HEK293 (cell line): ENCODE measurements around the gene EXOC2.
A peak's percentile ranks its signal among the peaks of the same experiment; 100 is the strongest.

Source experiments
- CTCF ChIA-PET: fragments of 350-600 bp; formaldehyde crosslinking; extraction: SDS; loops from one replicate; lab custom pipeline; 2021; ENCODE audit warnings: antibody characterized with exemption; lab: Yijun Ruan, JAX
- POLR2A ChIA-PET: fragments of 300-600 bp; formaldehyde crosslinking; extraction: SDS; loops from one replicate; lab custom pipeline; 2020; ENCODE audit warnings: antibody characterized with exemption, inconsistent platforms; lab: Yijun Ruan, JAX
- H3K27ac ChIP-seq: fragments of 200-500 bp; sonication (Bioruptor generic); 2 replicates; pipeline ENCODE4 v1.5.1; 2014; ENCODE audit warnings: low read depth, low read length, control low read depth, inconsistent platforms; ENCODE audit errors: extremely low read depth
- H3K36me3 ChIP-seq, 2 experiments: fragments of 200-500 bp in 1 of 2; sonication (Bioruptor generic) in 1 of 2; 1 replicate in 1 of 2; 2 replicates in 1 of 2; pipeline ENCODE4 v1.5.1; 2014 to 2017; ENCODE audit warnings: inconsistent platforms in 2 of 2, low read length in 2 of 2; ENCODE audit not compliant: control insufficient read depth in 2 of 2, insufficient read depth in 1 of 2
- H3K4me1 ChIP-seq: fragments of 200-500 bp; sonication (Bioruptor generic); 2 replicates; pipeline ENCODE4 v1.5.1; 2014; ENCODE audit warnings: mild to moderate bottlenecking, low read length, inconsistent platforms; ENCODE audit not compliant: control insufficient read depth, insufficient read depth
- H3K4me3 ChIP-seq: 2 replicates; pipeline ENCODE4 v1.5.1; 2011; ENCODE audit warnings: low read depth, mild to moderate bottlenecking, control low read depth, low read length, moderate library complexity
- H3K9me3 ChIP-seq: fragments of 200-500 bp; sonication (Bioruptor generic); 2 replicates; pipeline ENCODE4 v1.5.1; 2014; ENCODE audit warnings: low read depth, low read length, inconsistent platforms; ENCODE audit not compliant: control insufficient read depth, insufficient read depth
- GLI4 ChIP-seq: fragments of 450-650 bp; formaldehyde crosslinking; IDR thresholded peaks from 2 replicates; pipeline ENCODE4 v1.5.1; 2016; ENCODE audit warnings: missing biosample characterization, missing genetic modification characterization
- TCF7L2 ChIP-seq: IDR thresholded peaks from 2 replicates; pipeline ENCODE4 v1.6.1; 2011; ENCODE audit warnings: low read depth, mild to moderate bottlenecking, inconsistent platforms, low read length, moderate library complexity, borderline replicate concordance
- TSHZ1 ChIP-seq: fragments of 450-650 bp; formaldehyde crosslinking; IDR thresholded peaks from 2 replicates; pipeline ENCODE4 v1.5.1; 2016; ENCODE audit warnings: missing biosample characterization, missing genetic modification characterization, borderline replicate concordance
- YY1 ChIP-seq: fragments of 450-650 bp; formaldehyde crosslinking; IDR thresholded peaks from 2 replicates; pipeline ENCODE4 v1.5.1; 2018; ENCODE audit warnings: missing biosample characterization, missing genetic modification characterization
- ZBTB6 ChIP-seq: fragments of 450-650 bp; formaldehyde crosslinking; IDR thresholded peaks from 2 replicates; pipeline ENCODE4 v1.5.1; 2017; ENCODE audit warnings: missing biosample characterization, missing genetic modification characterization
- ZIC2 ChIP-seq: fragments of 450-650 bp; formaldehyde crosslinking; IDR thresholded peaks from 2 replicates; pipeline ENCODE4 v1.5.1; 2016; ENCODE audit warnings: missing biosample characterization, missing genetic modification characterization
- ZNF146 ChIP-seq: fragments of 450-650 bp; formaldehyde crosslinking; IDR thresholded peaks from 2 replicates; pipeline ENCODE4 v1.5.1; 2016; ENCODE audit warnings: missing biosample characterization, missing genetic modification characterization
- ZNF221 ChIP-seq: fragments of 450-650 bp; formaldehyde crosslinking; IDR thresholded peaks from 2 replicates; pipeline ENCODE4 v1.5.1; 2017; ENCODE audit warnings: missing biosample characterization, missing genetic modification characterization, borderline replicate concordance
- ZNF341 ChIP-seq: fragments of 450-650 bp; formaldehyde crosslinking; IDR thresholded peaks from 2 replicates; pipeline ENCODE4; 2016; ENCODE audit warnings: low read depth, missing biosample characterization, missing genetic modification characterization
- ZNF510 ChIP-seq: fragments of 450-650 bp; formaldehyde crosslinking; IDR thresholded peaks from 2 replicates; pipeline ENCODE4 v1.5.1; 2018; ENCODE audit warnings: mild to moderate bottlenecking, missing genetic modification characterization, missing biosample characterization; ENCODE audit not compliant: insufficient replicate concordance
- ZNF521 ChIP-seq: fragments of 450-650 bp; formaldehyde crosslinking; IDR thresholded peaks from 2 replicates; pipeline ENCODE4 v1.5.1; 2017; ENCODE audit warnings: missing biosample characterization, mild to moderate bottlenecking, missing genetic modification characterization
- ZNF548 ChIP-seq: fragments of 450-650 bp; formaldehyde crosslinking; IDR thresholded peaks from 2 replicates; pipeline ENCODE4 v1.5.1; 2016; ENCODE audit warnings: missing biosample characterization, missing genetic modification characterization
- ZNF600 ChIP-seq: fragments of 450-650 bp; formaldehyde crosslinking; IDR thresholded peaks from 2 replicates; pipeline ENCODE4 v1.5.1; 2016; ENCODE audit warnings: missing biosample characterization, missing genetic modification characterization
- ZNF626 ChIP-seq: fragments of 450-650 bp; sonication (Bioruptor Pico); formaldehyde crosslinking; IDR thresholded peaks from 2 replicates; pipeline ENCODE4 v1.5.1; 2018; ENCODE audit warnings: missing biosample characterization, missing genetic modification characterization, inconsistent platforms
- ZNF830 ChIP-seq: fragments of 450-650 bp; IDR thresholded peaks from 2 replicates; pipeline ENCODE4 v1.5.0; 2018; ENCODE audit warnings: missing biosample characterization, missing genetic modification characterization, low read depth, mild to moderate bottlenecking, moderate library complexity
- ZNF843 ChIP-seq: fragments of 450-650 bp; formaldehyde crosslinking; IDR thresholded peaks from 2 replicates; pipeline ENCODE4 v1.5.1; 2016; ENCODE audit warnings: missing biosample characterization, missing genetic modification characterization
- ZSCAN23 ChIP-seq: fragments of 450-650 bp; formaldehyde crosslinking; IDR thresholded peaks from 2 replicates; pipeline ENCODE4 v1.5.1; 2016; ENCODE audit warnings: missing biosample characterization, missing genetic modification characterization
- TF ChIP-seq, protein P1 (sequence below): fragments of 450-650 bp; IDR thresholded peaks from 2 replicates; pipeline ENCODE4 v1.5.1; 2018; ENCODE audit warnings: missing biosample characterization, mild to moderate bottlenecking, missing genetic modification characterization
- TF ChIP-seq, protein P2 (sequence below): fragments of 450-650 bp; formaldehyde crosslinking; IDR thresholded peaks from 2 replicates; pipeline ENCODE4 v1.5.1; 2016; ENCODE audit warnings: missing biosample characterization, missing genetic modification characterization
- TF ChIP-seq, protein P3 (sequence below): fragments of 450-650 bp; formaldehyde crosslinking; IDR thresholded peaks from 2 replicates; pipeline ENCODE4 v1.5.1; 2017; ENCODE audit warnings: missing biosample characterization, missing genetic modification characterization

EXOC2 gene

DNA sequence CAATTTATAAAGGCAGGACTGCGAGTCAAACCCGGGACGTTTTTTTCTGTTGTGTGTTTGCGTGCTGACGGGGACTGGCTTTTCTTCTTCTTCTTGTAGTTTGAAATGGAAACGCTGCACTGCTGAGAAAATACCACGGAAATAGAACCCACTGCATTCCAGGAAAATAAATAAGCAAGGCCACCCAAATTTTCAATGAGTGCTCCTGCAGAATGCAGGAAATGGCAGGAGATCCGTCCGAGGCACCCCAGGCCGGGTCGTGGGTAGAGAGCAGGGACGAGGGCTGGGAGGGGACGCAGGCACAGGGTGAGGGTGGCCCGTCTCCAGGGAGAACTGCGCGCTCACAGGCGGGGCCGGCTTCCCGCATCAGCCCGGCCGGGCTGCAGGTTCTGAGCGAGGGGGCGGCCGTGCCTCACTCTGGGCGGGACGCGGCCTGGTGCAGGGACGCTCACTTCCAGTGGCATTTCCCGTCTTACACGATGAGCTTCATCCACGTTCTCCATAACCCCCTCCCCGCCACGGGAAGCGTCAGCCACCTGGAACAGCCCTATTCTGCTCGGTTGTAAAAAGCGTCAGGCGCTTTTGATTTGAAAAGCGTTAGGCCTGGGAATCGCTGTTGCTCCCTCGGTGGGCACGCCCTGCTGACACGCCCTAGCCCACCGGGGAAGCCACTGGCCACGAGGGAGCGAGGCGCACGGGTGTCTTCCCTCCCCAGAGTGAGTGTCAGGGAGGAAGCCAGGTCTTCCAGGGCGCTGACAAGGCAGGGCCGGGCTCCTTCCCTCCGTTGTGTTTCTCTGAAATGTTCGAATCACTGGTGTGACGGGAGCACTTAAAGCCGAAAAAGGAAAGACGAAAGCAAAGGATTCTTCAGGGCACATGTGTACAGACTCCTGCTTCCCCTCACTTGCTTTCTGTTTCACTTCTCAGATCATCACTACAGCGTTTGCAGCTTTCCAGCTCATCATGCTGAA lies 17.9 kb upstream of the EXOC2 start:
- Histone ChIP-seq H3K27ac (peak overlapping the region; percentile 47; the same call in 1 of the 2 replicates), H3K36me3 (no peaks in the 10 kb centered on the region), H3K9me3 (no peaks in the 10 kb centered on the region), H3K4me3 (peak overlapping the region; percentile 19), H3K4me1 (peaks cover 10% of the 10 kb centered on the region)
- ChIA-PET POLR2A (no interaction called here), CTCF (interaction anchor here (0.7 to 4.5 kb wide), 4 partner anchors 11 to 538 kb away, joined by 3 to 30 read pairs (median 3); no protein-coding TSS in a partner anchor)
- TF ChIP-seq ZNF626 (tag by site-specific recombination) (no peak), ZNF341 (tag by site-specific recombination) (0 out of 2 replicates have a peak, but pooled peaks have one; percentile 13)

GRCh38 chr6:709471-710056 lies 16.6 kb upstream of the EXOC2 start:
- TF ChIP-seq ZNF600 (no peak), ZIC2 (tag by site-specific recombination) (no peak), ZNF510 (no peak), ZNF843 (tag by site-specific recombination) (no peak), ZNF548 (no peak)
- TF ChIP-seq, protein P1, sequence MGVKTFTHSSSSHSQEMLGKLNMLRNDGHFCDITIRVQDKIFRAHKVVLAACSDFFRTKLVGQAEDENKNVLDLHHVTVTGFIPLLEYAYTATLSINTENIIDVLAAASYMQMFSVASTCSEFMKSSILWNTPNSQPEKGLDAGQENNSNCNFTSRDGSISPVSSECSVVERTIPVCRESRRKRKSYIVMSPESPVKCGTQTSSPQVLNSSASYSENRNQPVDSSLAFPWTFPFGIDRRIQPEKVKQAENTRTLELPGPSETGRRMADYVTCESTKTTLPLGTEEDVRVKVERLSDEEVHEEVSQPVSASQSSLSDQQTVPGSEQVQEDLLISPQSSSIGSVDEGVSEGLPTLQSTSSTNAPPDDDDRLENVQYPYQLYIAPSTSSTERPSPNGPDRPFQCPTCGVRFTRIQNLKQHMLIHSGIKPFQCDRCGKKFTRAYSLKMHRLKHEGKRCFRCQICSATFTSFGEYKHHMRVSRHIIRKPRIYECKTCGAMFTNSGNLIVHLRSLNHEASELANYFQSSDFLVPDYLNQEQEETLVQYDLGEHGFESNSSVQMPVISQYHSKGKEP (tag by site-specific recombination), result no peak
- TF ChIP-seq, protein P2, sequence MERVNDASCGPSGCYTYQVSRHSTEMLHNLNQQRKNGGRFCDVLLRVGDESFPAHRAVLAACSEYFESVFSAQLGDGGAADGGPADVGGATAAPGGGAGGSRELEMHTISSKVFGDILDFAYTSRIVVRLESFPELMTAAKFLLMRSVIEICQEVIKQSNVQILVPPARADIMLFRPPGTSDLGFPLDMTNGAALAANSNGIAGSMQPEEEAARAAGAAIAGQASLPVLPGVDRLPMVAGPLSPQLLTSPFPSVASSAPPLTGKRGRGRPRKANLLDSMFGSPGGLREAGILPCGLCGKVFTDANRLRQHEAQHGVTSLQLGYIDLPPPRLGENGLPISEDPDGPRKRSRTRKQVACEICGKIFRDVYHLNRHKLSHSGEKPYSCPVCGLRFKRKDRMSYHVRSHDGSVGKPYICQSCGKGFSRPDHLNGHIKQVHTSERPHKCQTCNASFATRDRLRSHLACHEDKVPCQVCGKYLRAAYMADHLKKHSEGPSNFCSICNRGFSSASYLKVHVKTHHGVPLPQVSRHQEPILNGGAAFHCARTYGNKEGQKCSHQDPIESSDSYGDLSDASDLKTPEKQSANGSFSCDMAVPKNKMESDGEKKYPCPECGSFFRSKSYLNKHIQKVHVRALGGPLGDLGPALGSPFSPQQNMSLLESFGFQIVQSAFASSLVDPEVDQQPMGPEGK (tag by site-specific recombination), result no peak
- POLR2A ChIA-PET, result no interaction called here
- H3K36me3 ChIP-seq, result no peaks in the 10 kb centered on the region
- no peaks in the 10 kb centered on the region for H3K9me3 ChIP-seq
- CTCF ChIA-PET, result interaction anchor here (0.6 to 4.5 kb wide), 4 partner anchors 9 to 688 kb away, joined by 3 to 30 read pairs (median 4); no protein-coding TSS in a partner anchor
- no peak overlapping the region for H3K4me3 ChIP-seq
- peaks cover 6% of the 10 kb centered on the region for H3K4me1 ChIP-seq
- no peak overlapping the region for H3K27ac ChIP-seq

GRCh38 chr6:708237-708598 lies 15.3 kb upstream of the EXOC2 start:
- H3K27ac ChIP-seq, result no peak overlapping the region
- ChIA-PET CTCF (interaction anchor here (1.5 to 4.5 kb wide), 2 partner anchors 14 to 716 kb away, joined by 4 to 30 read pairs; no protein-coding TSS in a partner anchor), POLR2A (no interaction called here)
- no peaks in the 10 kb centered on the region for H3K36me3 ChIP-seq
- H3K9me3 ChIP-seq, result no peaks in the 10 kb centered on the region
- peaks cover 6% of the 10 kb centered on the region for H3K4me1 ChIP-seq
- H3K4me3 ChIP-seq, result no peak overlapping the region
- TF ChIP-seq GLI4 (no peak), ZBTB6 (no peak), YY1 (tag by site-specific recombination) (no peak), ZNF146 (tag by site-specific recombination) (no peak), ZNF221 (tag by site-specific recombination) (no peak), ZSCAN23 (tag by site-specific recombination) (no peak), ZNF521 (no peak), ZNF830 (no peak), TCF7L2 (no peak), TSHZ1 (tag by site-specific recombination) (no peak)
- TF ChIP-seq, protein P3, sequence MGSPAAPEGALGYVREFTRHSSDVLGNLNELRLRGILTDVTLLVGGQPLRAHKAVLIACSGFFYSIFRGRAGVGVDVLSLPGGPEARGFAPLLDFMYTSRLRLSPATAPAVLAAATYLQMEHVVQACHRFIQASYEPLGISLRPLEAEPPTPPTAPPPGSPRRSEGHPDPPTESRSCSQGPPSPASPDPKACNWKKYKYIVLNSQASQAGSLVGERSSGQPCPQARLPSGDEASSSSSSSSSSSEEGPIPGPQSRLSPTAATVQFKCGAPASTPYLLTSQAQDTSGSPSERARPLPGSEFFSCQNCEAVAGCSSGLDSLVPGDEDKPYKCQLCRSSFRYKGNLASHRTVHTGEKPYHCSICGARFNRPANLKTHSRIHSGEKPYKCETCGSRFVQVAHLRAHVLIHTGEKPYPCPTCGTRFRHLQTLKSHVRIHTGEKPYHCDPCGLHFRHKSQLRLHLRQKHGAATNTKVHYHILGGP (tag by site-specific recombination), result no peak
